Measurements from ENCODE around the gene GNAT2.
"Not testable (repeated sequence)": the region's sequence is repeated elsewhere in the genome, so short reads cannot be mapped to it uniquely, and the experiment has no call there.

- not testable (repeated sequence) for TF ChIP-seq CTCF (IDR thresholded peaks at IDR 0.05 in 8 of 11, conservative IDR thresholded peaks at IDR 0.05 in 3 of 11); POLR2AphosphoS5 (IDR thresholded peaks at IDR 0.05)
Measured at GRCh38 chr1:109660691-109661026, 41.2 kb upstream of the GNAT2 start.
